A549 (cell line): Measurements from ENCODE around the gene ANO9.
"Not testable (repeated sequence)": the region's sequence is repeated elsewhere in the genome, so short reads cannot be mapped to it uniquely, and the experiment has no call there.

Source experiments
- CHD2 ChIP-seq: fragments of 150-350 bp; IDR thresholded peaks from 2 replicates; pipeline ENCODE4 v1.6.1; 2014; ENCODE audit warnings: low read length; ENCODE audit not compliant: partially characterized antibody
- CTCF ChIP-seq: fragments of >200 bp; sonication (Bioruptor Twin); formaldehyde crosslinking; IDR thresholded peaks from 3 replicates; pipeline ENCODE4 v1.5.1; 2016
- MAX ChIP-seq: IDR thresholded peaks from 2 replicates; pipeline ENCODE4 v1.6.1; 2012
- RARB ChIP-seq: fragments of 250-450 bp; sonication (Bioruptor Pico); IDR thresholded peaks from 2 replicates; pipeline ENCODE4 v1.8.0; 2021; ENCODE audit warnings: mild to moderate bottlenecking, moderate library complexity
- RFX5 ChIP-seq: fragments of 450-650 bp; IDR thresholded peaks from 2 replicates; pipeline ENCODE4 v1.7.1; 2014; ENCODE audit warnings: antibody characterized with exemption, mild to moderate bottlenecking, moderate library complexity
- RNF2 ChIP-seq: fragments of 200-600 bp; sonication (generic); IDR thresholded peaks from 2 replicates; pipeline ENCODE4 v1.6.1; 2016; ENCODE audit warnings: low read depth, mild to moderate bottlenecking, antibody characterized with exemption, moderate library complexity, borderline replicate concordance
- USF2 ChIP-seq: fragments of 450-650 bp; IDR thresholded peaks from 2 replicates; pipeline ENCODE4 v1.6.1; 2014; ENCODE audit warnings: antibody characterized with exemption

GRCh38 chr11:410711-411110 is 31.1 kb downstream of the ANO9 start:
- not testable (repeated sequence) for TF ChIP-seq RNF2, CTCF, USF2, RARB, CHD2, MAX, RFX5
